RPMI8226 (cell line): ENCODE results near the gene MRTFA.

Experiments
- DNase-seq: peaks from one replicate; pipeline ENCODE4 v3.0.0-alpha.2; 2015

The MRTFA gene

GRCh38 chr22:40484906-40485669, 151.4 kb downstream of the MRTFA start:
- no peak for DNase-seq

DNA sequence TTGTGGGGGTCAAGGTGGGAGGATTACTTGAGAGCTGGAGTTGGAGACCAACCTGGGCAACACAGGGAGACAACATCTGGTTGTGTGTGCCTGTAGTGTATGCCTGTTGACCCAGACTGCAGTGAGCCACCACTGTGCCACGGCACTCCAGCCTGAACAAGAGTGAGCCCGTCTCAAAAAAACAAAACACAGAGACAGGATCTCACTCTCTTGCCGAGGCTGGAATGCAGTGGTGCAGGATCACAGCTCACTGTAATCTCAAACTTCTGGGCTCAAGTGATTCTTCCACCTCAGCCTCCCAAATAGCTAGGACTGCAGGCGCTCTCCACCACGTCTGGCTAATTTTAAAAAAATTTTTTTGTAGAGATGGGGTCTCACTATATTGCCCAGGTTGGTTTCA, 153.6 kb downstream of the MRTFA start:
- DNase-seq, result no peak

- DNase-seq, result no peak
These were observed 154.1 kb downstream of the MRTFA start for GRCh38 chr22:40482391-40482790.

- no peak for DNase-seq
These were observed 155.5 kb downstream of the MRTFA start for GRCh38 chr22:40480996-40481395.

GRCh38 chr22:40479887-40480538, 156.5 kb downstream of the MRTFA start:
- no peak for DNase-seq

DNA sequence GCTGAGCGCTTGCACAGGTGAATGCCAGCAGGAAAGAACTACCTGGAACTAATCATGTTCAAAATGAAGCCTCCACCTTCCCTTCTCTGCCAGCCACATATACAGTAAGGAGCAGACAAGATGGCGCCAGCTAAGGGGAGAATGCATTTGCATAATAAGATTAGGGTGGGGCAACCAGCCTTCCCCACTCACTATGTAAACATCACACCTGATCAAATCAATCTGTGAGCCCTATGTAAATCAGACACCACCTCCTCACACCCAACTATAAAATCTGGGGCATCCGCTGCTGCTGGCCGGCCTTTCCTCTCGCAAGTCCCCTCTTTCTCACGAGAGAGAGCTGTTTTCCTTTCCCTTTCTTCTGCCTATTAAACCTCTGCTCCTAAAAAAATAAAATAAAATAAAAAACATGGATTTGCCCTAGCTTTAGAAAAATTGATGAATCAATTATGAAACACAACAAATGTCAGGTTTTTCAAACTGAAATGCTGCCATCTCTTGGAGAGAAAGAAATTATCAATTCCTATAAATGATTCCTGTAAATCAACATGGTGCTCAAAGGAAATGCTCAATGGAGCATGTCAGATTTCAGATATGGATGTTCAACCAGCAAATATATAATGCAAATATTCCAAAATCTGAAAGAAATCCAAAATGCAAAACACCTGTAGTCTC, 157.3 kb downstream of the MRTFA start:
- DNase-seq, result no peak

DNA sequence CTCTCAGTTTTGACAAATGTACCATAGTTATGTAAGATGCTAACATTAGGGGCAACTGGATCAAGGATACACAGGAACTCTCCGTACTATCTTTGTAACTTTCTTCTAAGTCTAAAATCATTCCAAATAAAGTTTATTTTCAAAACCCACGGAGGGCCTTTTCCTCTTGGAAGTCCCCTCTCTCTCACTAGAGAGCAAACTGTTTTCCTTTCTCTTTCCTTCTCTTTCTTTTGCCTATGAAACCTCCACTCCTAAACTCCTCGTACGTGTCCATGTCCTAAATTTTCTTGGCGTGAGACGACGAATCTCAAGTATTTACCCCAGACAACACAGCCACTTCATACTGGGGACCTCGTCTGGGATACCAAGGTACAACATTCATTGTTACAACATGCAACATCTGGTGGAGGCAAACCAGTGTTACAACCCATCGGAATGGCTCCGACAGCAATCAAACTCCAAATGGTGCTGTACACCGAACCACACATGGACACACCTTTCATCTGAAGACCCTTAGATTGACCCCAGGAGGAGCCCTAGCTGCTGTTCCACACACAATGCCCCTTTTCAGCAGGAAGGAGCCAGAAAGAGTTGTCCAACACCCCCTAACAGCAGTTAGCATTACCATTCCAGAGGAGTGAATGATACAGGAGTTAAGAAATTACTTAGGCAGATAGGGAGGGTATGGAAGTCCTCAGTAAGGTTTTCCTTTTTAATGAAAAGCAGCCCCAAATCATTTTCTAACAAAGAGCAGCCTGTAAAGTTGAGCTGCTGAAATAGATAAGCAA, 158.0 kb downstream of the MRTFA start:
- DNase-seq, result no peak

DNA sequence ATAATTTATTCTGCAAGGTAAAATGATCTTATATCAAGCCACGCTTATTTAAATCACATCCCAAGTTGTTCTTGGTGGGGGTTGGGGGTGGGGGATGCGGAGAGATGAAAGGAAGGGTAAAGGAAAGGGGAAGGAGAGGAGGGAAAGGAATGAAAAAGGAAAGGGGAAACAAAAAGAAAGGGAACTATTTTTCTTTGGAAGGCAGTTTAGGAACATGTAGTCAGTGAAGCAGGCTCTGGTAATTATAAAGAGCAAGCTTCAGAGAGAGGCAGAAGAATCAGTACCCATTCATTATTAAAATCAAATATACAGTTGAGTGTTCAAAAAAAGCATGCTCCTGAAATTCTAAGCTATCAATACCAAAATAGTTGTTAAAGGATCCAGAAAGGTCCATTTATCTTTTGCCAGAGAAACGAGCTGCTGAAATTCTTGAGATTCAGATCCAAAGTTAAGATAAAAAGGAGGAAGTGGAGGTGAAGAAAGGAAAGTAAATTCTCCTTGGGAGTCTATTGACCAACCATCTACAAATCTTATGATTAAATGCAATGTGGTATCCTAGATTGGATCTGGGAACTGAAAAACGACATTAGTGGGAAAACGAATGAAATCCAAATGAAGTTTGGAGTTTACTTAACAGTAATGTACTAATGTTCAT, 158.7 kb downstream of the MRTFA start:
- DNase-seq, result no peak

GRCh38 chr22:40476341-40476740, 160.2 kb downstream of the MRTFA start:
- DNase-seq, result no peak

DNA sequence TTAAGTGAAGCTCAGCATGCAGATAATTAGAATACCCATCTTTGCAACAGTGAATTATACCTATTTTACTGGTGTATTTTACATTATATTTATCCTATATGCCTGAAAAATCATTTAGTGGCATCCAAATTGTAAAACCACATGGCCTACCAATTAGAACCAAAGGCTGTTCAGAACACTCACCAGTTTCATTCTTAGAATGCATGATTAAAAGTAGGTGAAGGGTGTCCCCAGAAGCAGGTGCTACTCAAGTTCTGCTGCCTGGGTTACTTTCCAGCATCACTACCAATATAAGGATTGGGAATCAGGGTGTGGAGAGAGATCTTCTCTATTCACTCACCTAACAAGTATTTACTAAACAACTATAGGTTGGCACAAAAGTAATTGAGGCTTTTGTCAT, 162.8 kb downstream of the MRTFA start:
- no peak for DNase-seq

DNA sequence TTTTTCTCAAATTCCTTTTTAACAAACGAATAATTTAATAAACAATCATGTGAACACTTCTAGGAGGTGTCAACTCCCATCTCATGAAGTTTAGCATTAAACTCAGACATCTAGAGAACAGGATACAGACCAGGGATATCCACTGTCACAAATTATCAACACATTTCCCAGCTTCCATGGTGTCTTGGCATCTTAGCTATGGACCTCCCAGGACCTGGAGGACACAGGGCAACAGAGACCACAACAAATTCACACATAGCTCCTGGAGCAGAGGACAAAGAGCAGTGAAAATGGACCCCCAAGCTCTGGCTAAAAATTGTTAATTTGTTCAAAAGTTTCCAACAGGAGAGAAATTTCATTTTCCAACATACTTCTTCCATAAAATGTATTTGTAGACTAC, 163.9 kb downstream of the MRTFA start:
- no peak for DNase-seq

DNA sequence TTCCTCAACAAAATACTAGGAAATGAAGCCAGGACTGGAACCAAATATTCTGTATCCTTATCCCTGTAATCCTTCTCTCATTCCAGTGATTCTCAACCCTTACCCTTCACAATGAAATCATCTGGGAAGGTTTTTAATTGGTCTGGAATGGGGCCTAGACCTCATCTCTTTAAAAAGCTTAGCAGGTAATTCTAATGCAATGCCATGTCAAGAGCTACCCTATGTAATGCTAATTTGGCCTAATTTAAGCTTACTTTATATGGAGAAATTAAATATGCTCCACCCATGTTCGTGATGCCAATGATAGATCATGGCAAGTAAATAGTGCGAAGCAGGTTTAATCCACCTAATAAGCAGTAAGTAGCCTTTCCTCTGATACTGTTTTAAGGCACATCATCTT, 164.5 kb downstream of the MRTFA start:
- DNase-seq, result no peak

DNA sequence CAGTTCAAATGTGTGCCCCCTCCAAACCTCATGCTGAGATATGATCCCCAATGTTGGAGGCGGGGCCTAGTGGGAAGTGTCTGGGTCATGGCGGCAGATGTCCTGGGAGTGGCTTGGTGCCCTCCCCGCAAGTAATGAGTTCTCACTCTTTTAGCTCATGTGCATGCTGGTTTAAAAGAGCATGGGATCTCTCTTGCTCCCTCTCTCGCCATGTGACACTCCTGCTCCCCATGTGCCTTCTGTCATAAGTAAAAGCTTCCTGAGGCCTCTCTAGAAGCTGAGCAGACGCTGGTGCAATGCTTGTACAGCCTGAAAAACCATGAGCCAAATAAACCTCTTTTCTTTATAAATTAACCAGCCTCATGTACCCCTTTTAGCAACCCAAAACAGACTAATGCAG, 167.3 kb downstream of the MRTFA start:
- no peak for DNase-seq

DNA sequence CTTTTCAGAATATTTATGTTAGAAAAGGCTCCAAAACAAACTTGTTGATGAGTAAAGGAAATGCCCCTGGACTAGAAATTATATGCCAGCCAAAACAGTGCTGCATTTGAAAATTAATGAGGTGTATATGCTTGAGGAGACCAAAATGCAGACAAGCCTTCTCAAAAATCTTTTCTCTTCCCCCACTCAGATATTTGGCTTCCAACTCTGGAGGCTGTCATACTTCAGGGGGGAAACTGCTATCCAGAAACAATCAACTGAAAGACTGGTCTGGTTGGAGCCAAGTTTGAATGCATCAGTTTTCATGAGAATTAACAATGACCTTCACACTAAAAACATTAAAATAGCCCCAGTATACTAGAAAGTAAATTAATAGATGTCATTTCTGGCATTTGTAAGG, 167.9 kb downstream of the MRTFA start:
- no peak for DNase-seq

- no peak for DNase-seq
These were observed 169.5 kb downstream of the MRTFA start for GRCh38 chr22:40466976-40467375.

- no peak for DNase-seq
These were observed 172.8 kb downstream of the MRTFA start for GRCh38 chr22:40463683-40464082.

DNA sequence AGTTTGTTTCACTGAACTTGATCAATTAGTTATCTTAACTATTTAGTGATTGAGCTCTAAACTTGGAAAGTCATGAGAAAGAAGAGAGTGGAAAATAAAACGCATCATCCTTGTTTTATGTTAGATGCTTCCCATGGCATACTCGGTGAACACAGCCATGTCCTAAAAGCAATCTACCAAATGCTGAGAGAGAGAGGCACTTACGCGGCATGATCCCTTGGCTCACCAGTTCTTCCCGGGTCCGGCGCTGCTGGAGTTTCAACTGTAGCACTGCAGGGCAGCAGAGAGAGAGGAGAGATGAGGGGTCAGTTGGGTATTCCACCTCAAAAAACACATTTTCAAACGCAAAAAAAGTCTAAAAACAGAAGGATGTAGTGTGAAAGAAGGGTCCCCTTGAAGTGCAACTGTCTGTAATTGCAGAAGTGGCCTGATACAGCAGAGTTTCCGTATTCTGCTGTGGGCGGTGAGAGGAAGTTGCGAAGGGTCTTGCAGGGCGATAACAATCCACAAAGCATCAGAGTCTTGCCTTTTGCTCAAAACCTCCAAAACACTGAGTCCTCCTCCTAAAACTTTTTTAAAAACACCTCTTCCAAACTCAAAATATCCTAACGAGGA, 173.4 kb downstream of the MRTFA start:
- no peak for DNase-seq

DNA sequence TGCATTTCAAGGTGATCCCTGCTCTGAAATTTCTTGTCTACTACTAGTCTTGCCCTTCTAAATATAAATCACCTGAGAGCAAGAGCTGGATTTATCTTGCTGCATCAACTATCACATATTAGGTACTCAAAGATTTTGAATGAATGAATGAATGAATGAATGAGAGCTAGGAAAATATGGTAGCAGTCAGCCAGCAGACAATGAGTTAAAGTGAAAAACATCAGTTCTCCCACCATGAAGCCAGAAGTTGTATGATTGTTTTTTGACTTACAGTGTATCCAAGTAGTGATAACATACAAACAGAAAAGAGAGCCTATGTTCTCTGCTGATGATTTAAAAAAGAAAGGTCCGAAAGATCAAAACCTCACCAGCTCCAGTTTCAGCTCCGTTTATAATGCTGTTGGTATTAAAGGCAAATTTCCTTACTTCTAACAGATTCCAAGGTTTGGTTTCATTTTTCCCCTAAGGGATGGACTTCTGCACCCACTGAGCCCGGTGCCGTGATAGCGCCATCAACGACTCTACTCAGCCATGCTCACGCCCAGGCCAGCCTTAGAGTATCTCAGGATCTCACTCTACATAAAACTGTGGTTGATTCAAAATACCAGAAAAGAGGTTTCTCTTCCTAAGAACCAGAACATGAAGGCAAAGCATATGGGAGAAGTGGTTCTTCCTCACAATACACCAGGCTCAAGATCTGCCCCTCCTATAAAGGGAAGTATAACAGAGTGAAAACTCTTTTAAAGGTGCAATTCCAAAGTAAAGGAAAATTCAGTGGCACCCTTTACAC, 174.1 kb downstream of the MRTFA start:
- DNase-seq, result no peak

DNA sequence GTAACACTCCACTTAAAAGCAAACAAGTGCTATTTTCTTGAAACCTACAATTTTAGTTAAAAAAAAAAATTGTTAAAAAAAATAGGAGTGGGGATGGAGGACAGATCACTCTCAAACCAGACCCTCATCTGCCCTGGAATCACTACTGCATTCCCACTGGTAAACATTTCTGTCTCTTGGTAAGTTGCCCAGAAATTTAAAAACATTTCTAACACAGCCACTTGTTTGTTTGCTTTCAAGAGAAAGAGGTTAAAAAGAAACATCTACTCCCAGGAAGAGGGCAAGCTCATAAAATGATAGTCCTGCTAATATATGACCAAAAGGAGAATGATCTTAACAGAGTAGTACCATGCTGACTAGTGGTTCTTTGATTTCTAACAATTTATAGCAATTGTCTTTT, 182.8 kb downstream of the MRTFA start:
- no peak for DNase-seq

DNA sequence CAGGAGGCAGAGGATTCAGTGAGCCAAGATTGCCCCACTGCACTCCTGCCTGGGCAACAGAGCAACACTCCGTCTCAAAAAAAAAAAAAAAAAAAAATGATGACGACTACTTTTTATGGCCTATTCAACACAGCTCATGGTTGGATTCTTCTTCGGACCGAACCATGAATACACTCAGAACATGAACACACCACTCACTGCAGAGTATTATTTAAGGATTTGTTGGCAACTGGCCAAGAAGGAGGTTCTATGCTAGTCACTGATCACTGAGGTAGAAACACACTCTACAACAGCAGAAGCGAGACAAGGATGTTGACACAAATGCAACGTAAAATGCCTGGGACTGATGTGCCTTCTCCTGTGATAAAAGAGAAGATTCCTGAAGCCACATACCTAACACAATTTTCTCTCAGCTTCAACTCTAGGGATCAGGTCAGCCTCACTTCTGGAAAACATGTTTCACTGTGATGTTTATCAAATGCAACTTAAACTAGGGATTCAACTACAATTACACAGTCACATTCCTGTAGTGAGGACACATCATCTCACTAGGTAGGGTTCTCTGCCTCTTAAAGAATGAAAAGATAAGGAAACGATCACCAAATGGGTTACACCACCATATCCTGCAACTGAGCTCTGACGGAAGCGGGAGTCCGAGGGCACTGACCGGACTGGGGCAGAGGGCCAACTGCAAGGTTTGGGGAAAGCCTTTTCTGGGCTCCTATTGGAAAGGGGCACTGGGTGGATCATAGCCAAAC, 183.6 kb downstream of the MRTFA start:
- no peak for DNase-seq

- DNase-seq, result no peak
These were observed 185.3 kb downstream of the MRTFA start for GRCh38 chr22:40451210-40451609.
